ENCODE measurements around the gene FATE1.

DNA sequence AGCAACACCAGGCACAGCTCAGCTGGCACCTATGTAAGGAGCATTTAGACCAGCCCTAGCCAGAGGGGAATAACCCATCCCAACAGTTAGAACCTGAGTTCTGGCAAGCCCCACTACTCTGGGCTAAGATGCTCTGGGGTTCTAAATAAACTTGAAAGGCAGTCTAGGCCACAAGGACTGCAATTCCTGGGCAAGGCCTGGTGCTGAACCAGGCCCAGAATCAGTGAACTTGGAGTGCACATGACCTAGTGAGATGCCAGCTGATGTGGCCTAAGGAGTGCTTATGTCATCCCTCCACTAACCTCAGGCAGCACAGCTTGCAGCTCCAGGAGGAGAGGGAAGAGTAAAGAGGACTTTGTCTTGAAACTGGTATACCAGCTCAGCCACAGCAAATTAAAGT, 28.2 kb upstream of the FATE1 start:
- no peak for TF ChIP-seq CTCF (conservative IDR thresholded peaks at IDR 0.05; ENCODE audit: low read length)
- TF ChIP-seq EZH2phosphoT487 (IDR thresholded peaks at IDR 0.05; ENCODE audit: borderline replicate concordance, low read depth, low read length): no peak
